Measurements from ENCODE around the gene ABCC8. TPM values are rescaled to one million over a fixed set of nuclear protein-coding genes. Genes with fewer than 3 reads are reported as not detected.

Gene ABCC8
- total and polyA plus RNA-seq, 2 of the 8 experiments (the other 6 are each of a cell fraction or from before 2014, with no cell fraction given) = 3.7 to 4.9 TPM

- TF ChIP-seq CBX8 (IDR thresholded peaks at IDR 0.05; ENCODE audit: borderline replicate concordance, low read depth, low read length) (no peak), EZH2 (IDR thresholded peaks at IDR 0.05; ENCODE audit: low read depth, low read length, severe bottlenecking) (no peak)
These were observed 95.5 kb downstream of the ABCC8 start (continued) for GRCh38 chr11:17381156-17381555.
